ENCODE results near the gene RBM48. TPM values are rescaled to one million over a fixed set of nuclear protein-coding genes. Genes with fewer than 3 reads are reported as not detected.

The RBM48 gene
- total RNA-seq, 1 donor from 2014 or later, result 11.5 TPM

DNA sequence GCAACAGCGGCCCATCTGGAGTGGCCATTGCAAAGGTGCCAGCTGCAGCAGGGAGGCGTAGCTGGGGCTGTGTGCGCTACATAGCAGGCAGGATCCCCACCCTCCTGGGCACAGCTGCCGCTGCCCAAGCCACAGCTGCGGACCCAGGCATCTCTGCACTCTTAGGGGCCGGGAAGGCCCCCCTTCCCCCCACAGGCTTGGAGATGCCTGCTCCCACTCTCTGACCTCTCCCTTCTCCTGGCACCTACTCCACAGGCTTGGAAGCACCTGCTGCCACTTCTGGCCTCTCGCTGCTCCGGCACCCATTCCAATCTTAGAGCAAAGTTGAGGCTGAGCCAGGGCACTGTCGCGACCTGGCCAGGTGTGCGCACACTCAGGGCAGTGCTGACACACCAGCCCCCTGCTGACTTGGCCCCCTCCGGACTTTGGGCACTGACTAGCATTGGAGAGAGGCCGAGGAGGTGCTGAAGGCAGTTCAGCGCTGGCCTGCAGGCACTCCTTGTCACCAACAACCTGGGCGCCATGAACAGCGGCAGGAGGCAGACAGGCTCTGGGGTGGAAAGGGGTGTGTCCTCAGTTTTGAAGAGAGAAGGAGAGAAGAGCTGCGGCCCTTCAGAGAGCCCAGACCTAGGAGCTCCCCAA lies 18.4 kb downstream of the RBM48 start:
- Histone ChIP-seq H3K9me3 (no peaks in the 10 kb centered on the region), H3K4me1 (no peaks in the 10 kb centered on the region), H3K36me3 (no peaks in the 10 kb centered on the region), H3K27ac (no peak overlapping the region), H3K4me3 (no peak overlapping the region), H3K27me3 (no peaks in the 10 kb centered on the region)
- DNase-seq (ENCODE audit: extremely low spot score in 2 of 2), result no peak
- intact Hi-C loops (cut with DNase I), result no loop called here
- TF ChIP-seq POLR2A (IDR thresholded peaks at IDR 0.05) (no peak), POLR2AphosphoS5 (IDR thresholded peaks at IDR 0.05; ENCODE audit: insufficient read depth in 1 of 2, low read depth in 1 of 2) (no peak)
- TF ChIP-seq, protein P1, sequence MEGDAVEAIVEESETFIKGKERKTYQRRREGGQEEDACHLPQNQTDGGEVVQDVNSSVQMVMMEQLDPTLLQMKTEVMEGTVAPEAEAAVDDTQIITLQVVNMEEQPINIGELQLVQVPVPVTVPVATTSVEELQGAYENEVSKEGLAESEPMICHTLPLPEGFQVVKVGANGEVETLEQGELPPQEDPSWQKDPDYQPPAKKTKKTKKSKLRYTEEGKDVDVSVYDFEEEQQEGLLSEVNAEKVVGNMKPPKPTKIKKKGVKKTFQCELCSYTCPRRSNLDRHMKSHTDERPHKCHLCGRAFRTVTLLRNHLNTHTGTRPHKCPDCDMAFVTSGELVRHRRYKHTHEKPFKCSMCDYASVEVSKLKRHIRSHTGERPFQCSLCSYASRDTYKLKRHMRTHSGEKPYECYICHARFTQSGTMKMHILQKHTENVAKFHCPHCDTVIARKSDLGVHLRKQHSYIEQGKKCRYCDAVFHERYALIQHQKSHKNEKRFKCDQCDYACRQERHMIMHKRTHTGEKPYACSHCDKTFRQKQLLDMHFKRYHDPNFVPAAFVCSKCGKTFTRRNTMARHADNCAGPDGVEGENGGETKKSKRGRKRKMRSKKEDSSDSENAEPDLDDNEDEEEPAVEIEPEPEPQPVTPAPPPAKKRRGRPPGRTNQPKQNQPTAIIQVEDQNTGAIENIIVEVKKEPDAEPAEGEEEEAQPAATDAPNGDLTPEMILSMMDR (IDR thresholded peaks at IDR 0.05), result no peak

DNA sequence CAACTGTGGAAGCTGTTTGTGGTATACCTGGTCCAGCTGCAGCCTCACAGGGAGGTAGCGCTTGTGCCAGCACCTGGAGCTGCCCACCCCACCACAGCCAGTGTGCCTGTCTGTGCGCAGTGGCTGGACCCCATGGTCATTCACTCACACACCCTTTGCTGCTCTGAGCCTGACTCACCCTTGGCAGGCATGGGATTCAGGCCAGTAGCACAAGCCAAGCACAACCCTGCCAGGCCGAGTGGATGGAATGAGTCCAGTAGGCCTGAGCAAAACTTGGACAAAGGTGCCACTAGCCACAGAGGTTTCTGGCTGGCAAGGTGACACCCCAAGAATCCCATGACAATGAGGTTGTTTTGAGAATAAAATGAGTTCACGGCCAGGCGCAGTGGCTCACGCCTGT lies 19.0 kb downstream of the RBM48 start:
- Histone ChIP-seq H3K27ac (no peak overlapping the region), H3K36me3 (no peaks in the 10 kb centered on the region), H3K9me3 (no peaks in the 10 kb centered on the region), H3K27me3 (no peaks in the 10 kb centered on the region), H3K4me3 (no peak overlapping the region), H3K4me1 (no peaks in the 10 kb centered on the region)
- TF ChIP-seq, protein P1 (IDR thresholded peaks at IDR 0.05), result no peak
- TF ChIP-seq POLR2A (IDR thresholded peaks at IDR 0.05) (no peak), POLR2AphosphoS5 (IDR thresholded peaks at IDR 0.05; ENCODE audit: insufficient read depth in 1 of 2, low read depth in 1 of 2) (no peak)
- DNase-seq (ENCODE audit: extremely low spot score in 2 of 2), result no peak
- intact Hi-C loops (cut with DNase I), result no loop called here

DNA sequence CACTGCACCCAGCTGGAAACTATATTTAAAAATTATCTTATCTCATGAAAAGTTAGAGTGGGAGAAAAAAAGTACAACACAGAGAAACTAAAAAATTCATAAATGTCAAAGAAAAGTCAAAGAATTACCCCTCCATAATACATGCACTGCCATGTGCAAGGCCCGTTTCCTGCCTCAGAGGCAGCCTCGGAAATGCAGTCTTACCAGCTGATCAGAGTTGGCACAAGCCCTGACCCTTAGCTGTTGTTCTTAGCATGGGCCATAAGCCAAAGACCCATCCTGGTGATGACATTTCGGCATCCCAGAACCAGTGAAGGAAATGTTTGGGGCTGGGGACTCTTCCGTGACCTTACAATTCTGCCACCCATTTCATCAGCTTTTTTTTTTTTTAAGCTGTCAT lies 21.6 kb downstream of the RBM48 start:
- H3K27ac ChIP-seq, result no peak overlapping the region

DNA sequence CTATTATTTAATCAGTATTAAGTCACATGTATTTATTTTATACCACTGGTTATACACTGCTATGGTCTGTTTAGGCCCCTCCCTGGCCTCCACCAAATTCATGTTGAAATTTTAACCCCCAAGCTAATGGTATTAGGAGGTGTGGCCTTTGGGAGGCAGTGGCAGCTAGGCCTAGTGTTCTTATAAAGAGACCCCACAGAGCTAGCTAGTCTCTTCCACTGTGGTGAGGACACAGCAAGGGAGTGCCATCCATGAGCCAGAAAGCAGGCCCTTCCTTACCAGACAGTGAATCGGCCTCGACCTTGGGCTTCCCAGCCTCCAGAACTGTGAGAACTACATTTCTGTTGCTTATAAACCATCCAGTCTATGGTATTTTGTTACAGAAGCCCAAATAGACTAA lies 28.7 kb downstream of the RBM48 start:
- H3K27me3 ChIP-seq, result no peaks in the 10 kb centered on the region
- H3K9me3 ChIP-seq, result no peaks in the 10 kb centered on the region
- no peaks in the 10 kb centered on the region for H3K4me1 ChIP-seq
- intact Hi-C loops (cut with DNase I), result no loop called here
- no peak for DNase-seq (ENCODE audit: extremely low spot score in 2 of 2)
- TF ChIP-seq POLR2AphosphoS5 (IDR thresholded peaks at IDR 0.05; ENCODE audit: insufficient read depth in 1 of 2, low read depth in 1 of 2), result no peak
- TF ChIP-seq POLR2A (IDR thresholded peaks at IDR 0.05), result no peak
- H3K36me3 ChIP-seq, result peaks cover 0 to 8% of the 10 kb centered on the region in 2 donors
- H3K4me3 ChIP-seq, result no peak overlapping the region
- H3K27ac ChIP-seq, result no peak overlapping the region

More for the DNA sequence above, 21.6 kb downstream of the RBM48 start:
- H3K27me3 ChIP-seq, result no peaks in the 10 kb centered on the region
- no peaks in the 10 kb centered on the region for H3K4me1 ChIP-seq
- DNase-seq (ENCODE audit: extremely low spot score in 2 of 2), result no peak
- H3K4me3 ChIP-seq, result no peak overlapping the region
- no peaks in the 10 kb centered on the region for H3K9me3 ChIP-seq
- no peaks in the 10 kb centered on the region for H3K36me3 ChIP-seq
- TF ChIP-seq POLR2A (IDR thresholded peaks at IDR 0.05) (no peak), POLR2AphosphoS5 (IDR thresholded peaks at IDR 0.05; ENCODE audit: insufficient read depth in 1 of 2, low read depth in 1 of 2) (no peak)
- TF ChIP-seq, protein P1 (IDR thresholded peaks at IDR 0.05), result no peak
- intact Hi-C loops (cut with DNase I), result no loop called here

DNA sequence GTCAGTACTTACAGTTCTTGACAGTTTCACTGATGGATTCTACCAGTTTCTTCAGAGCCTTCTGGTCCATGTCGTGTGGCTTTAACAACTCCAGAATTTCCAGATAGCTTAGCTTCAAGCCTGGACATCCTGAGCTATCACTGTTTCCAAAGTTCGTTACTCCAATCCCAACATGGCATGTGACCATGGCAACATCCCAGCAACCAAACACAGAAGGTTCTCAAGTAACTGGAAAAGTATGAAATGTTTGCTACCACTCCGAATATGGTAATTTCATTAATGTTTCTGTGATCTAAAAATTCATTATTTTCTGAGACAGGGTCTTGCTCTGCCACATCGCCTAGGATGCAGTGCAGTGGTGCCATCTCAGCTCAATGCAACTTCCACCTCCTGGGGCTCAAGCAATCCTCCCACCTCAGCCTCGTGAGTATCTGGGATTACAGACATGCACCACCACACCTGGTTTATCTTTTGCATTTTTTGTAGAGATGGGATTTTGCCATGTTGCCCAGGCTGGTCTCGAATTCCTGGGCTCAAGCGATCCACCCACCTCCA lies 29.3 kb downstream of the RBM48 start:
- Histone ChIP-seq H3K36me3 (peaks cover 0 to 14% of the 10 kb centered on the region in 2 donors), H3K27me3 (no peaks in the 10 kb centered on the region), H3K4me3 (no peak overlapping the region), H3K27ac (no peak overlapping the region), H3K9me3 (no peaks in the 10 kb centered on the region), H3K4me1 (no peaks in the 10 kb centered on the region)
- TF ChIP-seq POLR2AphosphoS5 (IDR thresholded peaks at IDR 0.05; ENCODE audit: insufficient read depth in 1 of 2, low read depth in 1 of 2), result no peak
- no peak for TF ChIP-seq POLR2A (IDR thresholded peaks at IDR 0.05)
- TF ChIP-seq, protein P1 (IDR thresholded peaks at IDR 0.05), result no peak
- intact Hi-C loops (cut with DNase I), result no loop called here
- DNase-seq (ENCODE audit: extremely low spot score in 2 of 2), result no peak
